H1 (cell line): ENCODE results near the gene LRRC15.

Experiments used
- ATF2 ChIP-seq: IDR thresholded peaks from 2 replicates; pipeline ENCODE4 v1.6.1; 2012; ENCODE audit warnings: low read length, inconsistent platforms
- ATF3 ChIP-seq: IDR thresholded peaks from 2 replicates; pipeline ENCODE4 v1.6.1; 2011; ENCODE audit warnings: low read depth, mild to moderate bottlenecking, low read length; ENCODE audit not compliant: insufficient read depth
- CEBPB ChIP-seq: IDR thresholded peaks from 2 replicates; pipeline ENCODE4 v1.6.1; 2012; ENCODE audit warnings: low read depth, low read length
- CTCF ChIP-seq, 3 experiments: IDR thresholded peaks; 1 replicate in 2 of 3; 2 replicates in 1 of 3; pipeline versions ENCODE4 v1.5.1 to v1.6.1; 2011; ENCODE audit warnings: low read length in 3 of 3, mild to moderate bottlenecking in 3 of 3, inconsistent platforms in 2 of 3, low read depth in 1 of 3, moderate library complexity in 1 of 3; ENCODE audit not compliant: insufficient read depth in 1 of 3; ENCODE audit errors: control extremely low read depth in 1 of 3
- EP300 ChIP-seq, 2 experiments: IDR thresholded peaks; 1 replicate in 1 of 2; 2 replicates in 1 of 2; pipeline ENCODE4 v1.6.1; 2011 to 2012; ENCODE audit warnings: low read depth in 2 of 2, low read length in 2 of 2, mild to moderate bottlenecking in 2 of 2, borderline replicate concordance in 1 of 2, inconsistent platforms in 1 of 2, moderate library complexity in 1 of 2
- EZH2 ChIP-seq: fragments of 200-600 bp; sonication (generic); IDR thresholded peaks from 2 replicates; pipeline ENCODE4 v1.7.1; 2012; ENCODE audit warnings: low read depth, mild to moderate bottlenecking, moderate library complexity, low read length, inconsistent platforms; ENCODE audit not compliant: severe bottlenecking
- GABPA ChIP-seq: IDR thresholded peaks from 2 replicates; pipeline ENCODE4 v1.6.1; 2011; ENCODE audit warnings: mild to moderate bottlenecking, low read length, moderate library complexity, borderline replicate concordance; ENCODE audit not compliant: insufficient read depth
- HDAC2 ChIP-seq, 2 experiments: fragments of 300-600 bp in 1 of 2; sonication (generic) in 1 of 2; IDR thresholded peaks; 2 replicates each; pipeline ENCODE4 v1.6.1; 2011 to 2012; ENCODE audit warnings: low read depth in 2 of 2, low read length in 2 of 2, mild to moderate bottlenecking in 2 of 2, moderate library complexity in 2 of 2, borderline replicate concordance in 1 of 2, inconsistent platforms in 1 of 2
- MAFK ChIP-seq: IDR thresholded peaks from 2 replicates; pipeline ENCODE4 v1.6.1; 2012; ENCODE audit warnings: low read depth, mild to moderate bottlenecking, improper control_type of control experiment, low read length
- POLR2A ChIP-seq, 2 experiments: IDR thresholded peaks; 1 replicate in 1 of 2; 2 replicates in 1 of 2; pipeline ENCODE4 v1.6.1; 2011; ENCODE audit warnings: low read depth in 2 of 2, low read length in 2 of 2, mild to moderate bottlenecking in 2 of 2; ENCODE audit errors: control extremely low read depth in 1 of 2
- POLR2AphosphoS5 ChIP-seq: IDR thresholded peaks from 2 replicates; pipeline ENCODE4 v1.6.1; 2011; ENCODE audit warnings: low read depth, low read length
- RFX5 ChIP-seq: IDR thresholded peaks from 2 replicates; pipeline ENCODE4 v1.6.1; 2011; ENCODE audit warnings: low read depth, low read length, improper control_type of control experiment, borderline replicate concordance
- TAF7 ChIP-seq: optimal IDR thresholded peaks from 2 replicates; pipeline ENCODE3; 2011; ENCODE audit warnings: low read depth, mild to moderate bottlenecking, inconsistent platforms, low read length, moderate library complexity, borderline replicate concordance

- no peak for TF ChIP-seq CTCF (IDR thresholded peaks at IDR 0.05; ENCODE audit: control extremely low read depth in 1 of 3, insufficient read depth in 1 of 3, low read depth in 1 of 3, low read length in 3 of 3)
- TF ChIP-seq ATF3, result no peak
- no peak for TF ChIP-seq MAFK
- TF ChIP-seq RFX5, result no peak
- TF ChIP-seq EP300 (IDR thresholded peaks at IDR 0.05; ENCODE audit: borderline replicate concordance in 1 of 2, low read depth in 2 of 2, low read length in 2 of 2), result no peak
- no peak for TF ChIP-seq TAF7
- TF ChIP-seq POLR2A (IDR thresholded peaks at IDR 0.05; ENCODE audit: control extremely low read depth in 1 of 2, low read depth in 2 of 2, low read length in 2 of 2), result no peak
- no peak for TF ChIP-seq GABPA
- no peak for TF ChIP-seq POLR2AphosphoS5
- TF ChIP-seq ATF2, result no peak
- no peak for TF ChIP-seq HDAC2 (IDR thresholded peaks at IDR 0.05; ENCODE audit: borderline replicate concordance in 1 of 2, low read depth in 2 of 2, low read length in 2 of 2)
- TF ChIP-seq CEBPB, result no peak
- TF ChIP-seq EZH2, result no peak
Observed at GRCh38 chr3:194373028-194373427, 3.5 kb upstream of the LRRC15 start.
